ENCODE data around the gene UNC5B. TPM values are rescaled to one million over a fixed set of nuclear protein-coding genes. Genes with fewer than 3 reads are reported as not detected.

The UNC5B gene
- total RNA-seq, 1 experiment from 2014 or later = 49.6 TPM

- no peak overlapping the region for H3K27ac Mint-ChIP-seq
- H3K9me3 Mint-ChIP-seq = no peaks in the 10 kb centered on the region
- DNase-seq (ENCODE audit: low spot score) = no peak
- ChIA-PET CTCF (interaction anchor here (0.8 to 4.2 kb wide), 3 partner anchors 30 to 293 kb away, joined by 3 to 19 read pairs (median 3); no protein-coding TSS in a partner anchor), POLR2A (no interaction called here)
- TF ChIP-seq ARID4B (CRISPR knock-in tag; IDR thresholded peaks at IDR 0.05; ENCODE audit: borderline replicate concordance) (no peak), IRF2 (CRISPR knock-in tag; IDR thresholded peaks at IDR 0.05; ENCODE audit: borderline replicate concordance, low read depth) (no peak), CREM (CRISPR knock-in tag; IDR thresholded peaks at IDR 0.05) (no peak), EMX1 (CRISPR knock-in tag; IDR thresholded peaks at IDR 0.05) (no peak), ZNF232 (CRISPR knock-in tag; IDR thresholded peaks at IDR 0.05) (no peak), TEAD1 (CRISPR knock-in tag; IDR thresholded peaks at IDR 0.05) (no peak), TCF7 (CRISPR knock-in tag; IDR thresholded peaks at IDR 0.05; ENCODE audit: low read depth) (no peak), CBFB (CRISPR knock-in tag; IDR thresholded peaks at IDR 0.05; ENCODE audit: low read depth) (no peak), SOX15 (CRISPR knock-in tag; IDR thresholded peaks at IDR 0.05) (no peak), OVOL2 (CRISPR knock-in tag; IDR thresholded peaks at IDR 0.05; ENCODE audit: borderline replicate concordance) (no peak), ZMAT4 (CRISPR knock-in tag; IDR thresholded peaks at IDR 0.05) (no peak), GTF2I (CRISPR knock-in tag; conservative IDR thresholded peaks at IDR 0.05) (no peak), ZNF423 (CRISPR knock-in tag; IDR thresholded peaks at IDR 0.05) (no peak)
- TF ChIP-seq, protein P1, sequence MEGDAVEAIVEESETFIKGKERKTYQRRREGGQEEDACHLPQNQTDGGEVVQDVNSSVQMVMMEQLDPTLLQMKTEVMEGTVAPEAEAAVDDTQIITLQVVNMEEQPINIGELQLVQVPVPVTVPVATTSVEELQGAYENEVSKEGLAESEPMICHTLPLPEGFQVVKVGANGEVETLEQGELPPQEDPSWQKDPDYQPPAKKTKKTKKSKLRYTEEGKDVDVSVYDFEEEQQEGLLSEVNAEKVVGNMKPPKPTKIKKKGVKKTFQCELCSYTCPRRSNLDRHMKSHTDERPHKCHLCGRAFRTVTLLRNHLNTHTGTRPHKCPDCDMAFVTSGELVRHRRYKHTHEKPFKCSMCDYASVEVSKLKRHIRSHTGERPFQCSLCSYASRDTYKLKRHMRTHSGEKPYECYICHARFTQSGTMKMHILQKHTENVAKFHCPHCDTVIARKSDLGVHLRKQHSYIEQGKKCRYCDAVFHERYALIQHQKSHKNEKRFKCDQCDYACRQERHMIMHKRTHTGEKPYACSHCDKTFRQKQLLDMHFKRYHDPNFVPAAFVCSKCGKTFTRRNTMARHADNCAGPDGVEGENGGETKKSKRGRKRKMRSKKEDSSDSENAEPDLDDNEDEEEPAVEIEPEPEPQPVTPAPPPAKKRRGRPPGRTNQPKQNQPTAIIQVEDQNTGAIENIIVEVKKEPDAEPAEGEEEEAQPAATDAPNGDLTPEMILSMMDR (IDR thresholded peaks at IDR 0.05) = no peak
- TF ChIP-seq, protein P2, sequence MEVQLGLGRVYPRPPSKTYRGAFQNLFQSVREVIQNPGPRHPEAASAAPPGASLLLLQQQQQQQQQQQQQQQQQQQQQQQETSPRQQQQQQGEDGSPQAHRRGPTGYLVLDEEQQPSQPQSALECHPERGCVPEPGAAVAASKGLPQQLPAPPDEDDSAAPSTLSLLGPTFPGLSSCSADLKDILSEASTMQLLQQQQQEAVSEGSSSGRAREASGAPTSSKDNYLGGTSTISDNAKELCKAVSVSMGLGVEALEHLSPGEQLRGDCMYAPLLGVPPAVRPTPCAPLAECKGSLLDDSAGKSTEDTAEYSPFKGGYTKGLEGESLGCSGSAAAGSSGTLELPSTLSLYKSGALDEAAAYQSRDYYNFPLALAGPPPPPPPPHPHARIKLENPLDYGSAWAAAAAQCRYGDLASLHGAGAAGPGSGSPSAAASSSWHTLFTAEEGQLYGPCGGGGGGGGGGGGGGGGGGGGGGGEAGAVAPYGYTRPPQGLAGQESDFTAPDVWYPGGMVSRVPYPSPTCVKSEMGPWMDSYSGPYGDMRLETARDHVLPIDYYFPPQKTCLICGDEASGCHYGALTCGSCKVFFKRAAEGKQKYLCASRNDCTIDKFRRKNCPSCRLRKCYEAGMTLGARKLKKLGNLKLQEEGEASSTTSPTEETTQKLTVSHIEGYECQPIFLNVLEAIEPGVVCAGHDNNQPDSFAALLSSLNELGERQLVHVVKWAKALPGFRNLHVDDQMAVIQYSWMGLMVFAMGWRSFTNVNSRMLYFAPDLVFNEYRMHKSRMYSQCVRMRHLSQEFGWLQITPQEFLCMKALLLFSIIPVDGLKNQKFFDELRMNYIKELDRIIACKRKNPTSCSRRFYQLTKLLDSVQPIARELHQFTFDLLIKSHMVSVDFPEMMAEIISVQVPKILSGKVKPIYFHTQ (CRISPR knock-in tag; IDR thresholded peaks at IDR 0.05) = no peak
- TF ChIP-seq, protein P3, sequence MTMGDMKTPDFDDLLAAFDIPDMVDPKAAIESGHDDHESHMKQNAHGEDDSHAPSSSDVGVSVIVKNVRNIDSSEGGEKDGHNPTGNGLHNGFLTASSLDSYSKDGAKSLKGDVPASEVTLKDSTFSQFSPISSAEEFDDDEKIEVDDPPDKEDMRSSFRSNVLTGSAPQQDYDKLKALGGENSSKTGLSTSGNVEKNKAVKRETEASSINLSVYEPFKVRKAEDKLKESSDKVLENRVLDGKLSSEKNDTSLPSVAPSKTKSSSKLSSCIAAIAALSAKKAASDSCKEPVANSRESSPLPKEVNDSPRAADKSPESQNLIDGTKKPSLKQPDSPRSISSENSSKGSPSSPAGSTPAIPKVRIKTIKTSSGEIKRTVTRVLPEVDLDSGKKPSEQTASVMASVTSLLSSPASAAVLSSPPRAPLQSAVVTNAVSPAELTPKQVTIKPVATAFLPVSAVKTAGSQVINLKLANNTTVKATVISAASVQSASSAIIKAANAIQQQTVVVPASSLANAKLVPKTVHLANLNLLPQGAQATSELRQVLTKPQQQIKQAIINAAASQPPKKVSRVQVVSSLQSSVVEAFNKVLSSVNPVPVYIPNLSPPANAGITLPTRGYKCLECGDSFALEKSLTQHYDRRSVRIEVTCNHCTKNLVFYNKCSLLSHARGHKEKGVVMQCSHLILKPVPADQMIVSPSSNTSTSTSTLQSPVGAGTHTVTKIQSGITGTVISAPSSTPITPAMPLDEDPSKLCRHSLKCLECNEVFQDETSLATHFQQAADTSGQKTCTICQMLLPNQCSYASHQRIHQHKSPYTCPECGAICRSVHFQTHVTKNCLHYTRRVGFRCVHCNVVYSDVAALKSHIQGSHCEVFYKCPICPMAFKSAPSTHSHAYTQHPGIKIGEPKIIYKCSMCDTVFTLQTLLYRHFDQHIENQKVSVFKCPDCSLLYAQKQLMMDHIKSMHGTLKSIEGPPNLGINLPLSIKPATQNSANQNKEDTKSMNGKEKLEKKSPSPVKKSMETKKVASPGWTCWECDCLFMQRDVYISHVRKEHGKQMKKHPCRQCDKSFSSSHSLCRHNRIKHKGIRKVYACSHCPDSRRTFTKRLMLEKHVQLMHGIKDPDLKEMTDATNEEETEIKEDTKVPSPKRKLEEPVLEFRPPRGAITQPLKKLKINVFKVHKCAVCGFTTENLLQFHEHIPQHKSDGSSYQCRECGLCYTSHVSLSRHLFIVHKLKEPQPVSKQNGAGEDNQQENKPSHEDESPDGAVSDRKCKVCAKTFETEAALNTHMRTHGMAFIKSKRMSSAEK (CRISPR knock-in tag; IDR thresholded peaks at IDR 0.05; ENCODE audit: borderline replicate concordance) = no peak
- TF ChIP-seq, protein P4, sequence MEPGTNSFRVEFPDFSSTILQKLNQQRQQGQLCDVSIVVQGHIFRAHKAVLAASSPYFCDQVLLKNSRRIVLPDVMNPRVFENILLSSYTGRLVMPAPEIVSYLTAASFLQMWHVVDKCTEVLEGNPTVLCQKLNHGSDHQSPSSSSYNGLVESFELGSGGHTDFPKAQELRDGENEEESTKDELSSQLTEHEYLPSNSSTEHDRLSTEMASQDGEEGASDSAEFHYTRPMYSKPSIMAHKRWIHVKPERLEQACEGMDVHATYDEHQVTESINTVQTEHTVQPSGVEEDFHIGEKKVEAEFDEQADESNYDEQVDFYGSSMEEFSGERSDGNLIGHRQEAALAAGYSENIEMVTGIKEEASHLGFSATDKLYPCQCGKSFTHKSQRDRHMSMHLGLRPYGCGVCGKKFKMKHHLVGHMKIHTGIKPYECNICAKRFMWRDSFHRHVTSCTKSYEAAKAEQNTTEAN (CRISPR knock-in tag; IDR thresholded peaks at IDR 0.05) = no peak
- H3K4me3 Mint-ChIP-seq = no peak overlapping the region
- H3K4me1 Mint-ChIP-seq = peaks cover 48% of the 10 kb centered on the region
- H3K36me3 Mint-ChIP-seq = no peaks in the 10 kb centered on the region
- no peak for ATAC-seq
- H3K27me3 Mint-ChIP-seq (ENCODE audit: low read depth) = no peaks in the 10 kb centered on the region
Measured at GRCh38 chr10:71239131-71239915, 27.0 kb downstream of the UNC5B start.

Data from WTC11 (cell line).